ENCODE results near the gene PAX9.

PAX9 gene

GRCh38 chr14:36647824-36648753 lies 13.6 kb upstream of the PAX9 start:
- TF ChIP-seq RAD21 (IDR thresholded peaks at IDR 0.05; ENCODE audit: low read depth) (peak; percentile 83), FOXM1 (IDR thresholded peaks at IDR 0.05; ENCODE audit: borderline replicate concordance, low read depth) (no peak), TAF1 (IDR thresholded peaks at IDR 0.05; ENCODE audit: low read depth) (no peak), EGR1 (IDR thresholded peaks at IDR 0.05) (no peak), REST (IDR thresholded peaks at IDR 0.05; ENCODE audit: low read depth) (no peak)

GRCh38 chr14:36649872-36650650 lies 11.6 kb upstream of the PAX9 start:
- TF ChIP-seq REST (IDR thresholded peaks at IDR 0.05; ENCODE audit: low read depth) = no peak
- no peak for TF ChIP-seq TEAD4 (IDR thresholded peaks at IDR 0.05)
- no peak for TF ChIP-seq EGR1 (IDR thresholded peaks at IDR 0.05)
- TF ChIP-seq, protein P1, sequence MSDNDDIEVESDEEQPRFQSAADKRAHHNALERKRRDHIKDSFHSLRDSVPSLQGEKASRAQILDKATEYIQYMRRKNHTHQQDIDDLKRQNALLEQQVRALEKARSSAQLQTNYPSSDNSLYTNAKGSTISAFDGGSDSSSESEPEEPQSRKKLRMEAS (IDR thresholded peaks at IDR 0.05) = no peak
- TF ChIP-seq ZBTB7A (IDR thresholded peaks at IDR 0.05; ENCODE audit: low read depth) = no peak
- TF ChIP-seq CREB1 (IDR thresholded peaks at IDR 0.05; ENCODE audit: low read depth) = no peak
- TF ChIP-seq EP300 (IDR thresholded peaks at IDR 0.05; ENCODE audit: borderline replicate concordance) = no peak
- TF ChIP-seq FOXM1 (IDR thresholded peaks at IDR 0.05; ENCODE audit: borderline replicate concordance, low read depth) = no peak
- no peak for TF ChIP-seq RAD21 (IDR thresholded peaks at IDR 0.05; ENCODE audit: low read depth)
- TF ChIP-seq TAF1 (IDR thresholded peaks at IDR 0.05; ENCODE audit: low read depth) = no peak
- TF ChIP-seq CEBPB (IDR thresholded peaks at IDR 0.05) = no peak
- no peak for TF ChIP-seq NFIC (IDR thresholded peaks at IDR 0.05)
- no peak for TF ChIP-seq YY1 (IDR thresholded peaks at IDR 0.05; ENCODE audit: low read depth)
- TF ChIP-seq, protein P2, sequence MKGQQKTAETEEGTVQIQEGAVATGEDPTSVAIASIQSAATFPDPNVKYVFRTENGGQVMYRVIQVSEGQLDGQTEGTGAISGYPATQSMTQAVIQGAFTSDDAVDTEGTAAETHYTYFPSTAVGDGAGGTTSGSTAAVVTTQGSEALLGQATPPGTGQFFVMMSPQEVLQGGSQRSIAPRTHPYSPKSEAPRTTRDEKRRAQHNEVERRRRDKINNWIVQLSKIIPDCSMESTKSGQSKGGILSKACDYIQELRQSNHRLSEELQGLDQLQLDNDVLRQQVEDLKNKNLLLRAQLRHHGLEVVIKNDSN (IDR thresholded peaks at IDR 0.05) = no peak
- TF ChIP-seq TCF12 (IDR thresholded peaks at IDR 0.05; ENCODE audit: low read depth) = no peak

DNA sequence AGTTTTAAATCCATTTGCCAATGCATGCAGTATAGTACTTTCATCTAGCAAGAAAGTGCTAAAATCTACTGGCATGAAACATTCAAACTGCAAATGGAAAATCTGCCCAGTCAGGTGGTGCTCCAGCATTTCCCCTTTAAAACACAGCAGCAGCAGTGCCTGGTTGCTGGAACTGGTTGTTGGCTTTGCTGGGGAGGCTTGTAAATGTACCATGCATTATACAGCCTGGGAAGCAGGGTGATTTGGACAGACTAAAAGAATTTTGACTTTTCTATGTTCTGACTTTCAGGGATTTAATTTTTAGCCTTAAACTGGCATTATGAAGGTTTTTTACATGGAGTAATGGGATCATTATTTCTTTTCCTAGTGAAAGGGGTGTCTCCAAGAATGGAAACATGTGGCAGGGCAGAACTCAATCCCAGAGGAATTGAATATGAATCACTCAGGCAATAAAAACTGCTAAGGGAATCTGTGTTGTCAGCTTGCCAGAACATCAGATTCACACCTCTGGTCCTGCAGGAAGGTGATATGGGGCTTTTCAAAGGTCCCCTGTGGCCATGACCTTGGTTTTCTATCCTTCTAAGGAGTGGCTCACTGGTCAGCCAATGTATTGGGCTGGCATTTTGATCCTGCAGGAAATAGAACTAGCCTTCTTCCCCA lies 9.0 kb upstream of the PAX9 start:
- TF ChIP-seq FOXM1 (IDR thresholded peaks at IDR 0.05; ENCODE audit: borderline replicate concordance, low read depth) = no peak
- no peak for TF ChIP-seq EP300 (IDR thresholded peaks at IDR 0.05; ENCODE audit: borderline replicate concordance)
- no peak for TF ChIP-seq TEAD4 (IDR thresholded peaks at IDR 0.05)
- TF ChIP-seq NFIC (IDR thresholded peaks at IDR 0.05) = no peak
- TF ChIP-seq, protein P1 (IDR thresholded peaks at IDR 0.05) = no peak
- no peak for TF ChIP-seq ZBTB7A (IDR thresholded peaks at IDR 0.05; ENCODE audit: low read depth)
- TF ChIP-seq RAD21 (IDR thresholded peaks at IDR 0.05; ENCODE audit: low read depth) = no peak
- TF ChIP-seq CREB1 (IDR thresholded peaks at IDR 0.05; ENCODE audit: low read depth) = no peak
- no peak for TF ChIP-seq REST (IDR thresholded peaks at IDR 0.05; ENCODE audit: low read depth)
- no peak for TF ChIP-seq TCF12 (IDR thresholded peaks at IDR 0.05; ENCODE audit: low read depth)
- no peak for TF ChIP-seq YY1 (IDR thresholded peaks at IDR 0.05; ENCODE audit: low read depth)
- TF ChIP-seq CEBPB (IDR thresholded peaks at IDR 0.05) = no peak
- no peak for TF ChIP-seq TAF1 (IDR thresholded peaks at IDR 0.05; ENCODE audit: low read depth)
- TF ChIP-seq EGR1 (IDR thresholded peaks at IDR 0.05) = no peak
- TF ChIP-seq, protein P2 (IDR thresholded peaks at IDR 0.05) = no peak
